SK-N-SH treated with all-trans-retinoic acid at 6 μM for 48 hours (cell line): ENCODE results near the gene MPPED1.

Experiments used
- ATAC-seq: fragments of 200-7000 bp; cut with Tn5 transposase; 3 replicates; pipeline ENCODE4 v1.9.1; 2020; ENCODE audit warnings: mild to moderate bottlenecking, moderate library complexity
- ARNTL ChIP-seq: fragments of 450-650 bp; formaldehyde crosslinking; IDR thresholded peaks from 2 replicates; pipeline ENCODE4 v1.5.0; 2020; ENCODE audit warnings: low read depth, mild to moderate bottlenecking, moderate library complexity, borderline replicate concordance
- BACH2 ChIP-seq: fragments of 250-450 bp; sonication (Bioruptor Pico); IDR thresholded peaks from 2 replicates; pipeline ENCODE4 v1.9.0; 2021; ENCODE audit warnings: mild to moderate bottlenecking, borderline replicate concordance
- CSDC2 ChIP-seq: fragments of 250-450 bp; sonication (Bioruptor Pico); IDR thresholded peaks from 2 replicates; pipeline ENCODE4 v1.5.0; 2020; ENCODE audit warnings: mild to moderate bottlenecking, moderate library complexity
- CSRNP3 ChIP-seq: fragments of 250-450 bp; sonication (Bioruptor Pico); IDR thresholded peaks from 2 replicates; pipeline ENCODE4 v1.5.1; 2021; ENCODE audit warnings: mild to moderate bottlenecking, moderate library complexity
- ESRRG ChIP-seq: fragments of 250-450 bp; sonication (Bioruptor Pico); IDR thresholded peaks from 2 replicates; pipeline ENCODE4 v1.6.1; 2021; ENCODE audit warnings: mild to moderate bottlenecking
- GLIS3 ChIP-seq: fragments of 250-450 bp; sonication (Bioruptor Pico); IDR thresholded peaks from 2 replicates; pipeline ENCODE4 v1.5.0; 2020; ENCODE audit warnings: mild to moderate bottlenecking, moderate library complexity
- ISL1 ChIP-seq: fragments of 250-450 bp; sonication (Bioruptor Pico); IDR thresholded peaks from 2 replicates; pipeline ENCODE4 v2.1.2; 2022; ENCODE audit warnings: mild to moderate bottlenecking, moderate library complexity
- OSR1 ChIP-seq: fragments of 250-450 bp; sonication (Bioruptor Pico); IDR thresholded peaks from 2 replicates; pipeline ENCODE4 v1.8.0; 2022; ENCODE audit warnings: moderate library complexity, mild to moderate bottlenecking, inconsistent platforms
- PPARA ChIP-seq: fragments of 250-450 bp; sonication (Bioruptor Pico); IDR thresholded peaks from 2 replicates; pipeline ENCODE4 v1.5.0; 2020; ENCODE audit warnings: mild to moderate bottlenecking, borderline replicate concordance
- RARB ChIP-seq: fragments of 250-450 bp; sonication (Bioruptor Pico); IDR thresholded peaks from 2 replicates; pipeline ENCODE4 v1.8.0; 2021; ENCODE audit warnings: mild to moderate bottlenecking, moderate library complexity
- SNAI2 ChIP-seq: fragments of 250-450 bp; sonication (Bioruptor Pico); IDR thresholded peaks from 2 replicates; pipeline ENCODE4 v1.5.0; 2020; ENCODE audit warnings: mild to moderate bottlenecking, moderate library complexity
- TCF4 ChIP-seq: fragments of 250-450 bp; sonication (Bioruptor Pico); IDR thresholded peaks from 2 replicates; pipeline ENCODE4 v1.8.0; 2021; ENCODE audit warnings: mild to moderate bottlenecking, moderate library complexity, borderline replicate concordance
- TOX ChIP-seq: fragments of 250-450 bp; sonication (Bioruptor Pico); IDR thresholded peaks from 2 replicates; pipeline ENCODE4 v1.8.0; 2021; ENCODE audit warnings: mild to moderate bottlenecking, moderate library complexity, borderline replicate concordance
- TSHZ2 ChIP-seq: fragments of 250-450 bp; sonication (Bioruptor Pico); IDR thresholded peaks from 2 replicates; pipeline ENCODE4 v1.5.0; 2020; ENCODE audit warnings: mild to moderate bottlenecking, moderate library complexity
- ZC3H10 ChIP-seq: fragments of 250-450 bp; sonication (Bioruptor Pico); IDR thresholded peaks from 2 replicates; pipeline ENCODE4 v1.5.1; 2021; ENCODE audit warnings: mild to moderate bottlenecking, moderate library complexity
- ZFP3 ChIP-seq: fragments of 250-450 bp; sonication (Bioruptor Pico); IDR thresholded peaks from 2 replicates; pipeline ENCODE4 v1.5.0; 2020; ENCODE audit warnings: mild to moderate bottlenecking, moderate library complexity
- ZFP30 ChIP-seq: fragments of 450-650 bp; formaldehyde crosslinking; IDR thresholded peaks from 2 replicates; pipeline ENCODE4 v1.5.0; 2022; ENCODE audit warnings: mild to moderate bottlenecking, moderate library complexity
- ZNF565 ChIP-seq: fragments of 450-650 bp; formaldehyde crosslinking; conservative IDR thresholded peaks from 2 replicates; pipeline ENCODE4 v1.5.0; 2020; ENCODE audit warnings: low read depth, mild to moderate bottlenecking, moderate library complexity
- ZNF70 ChIP-seq: fragments of 450-650 bp; formaldehyde crosslinking; IDR thresholded peaks from 2 replicates; pipeline ENCODE4 v1.5.0; 2020; ENCODE audit warnings: mild to moderate bottlenecking, moderate library complexity
- ZNF8 ChIP-seq: fragments of 450-650 bp; formaldehyde crosslinking; IDR thresholded peaks from 2 replicates; pipeline ENCODE4 v1.5.0; 2020; ENCODE audit warnings: mild to moderate bottlenecking, moderate library complexity
- TF ChIP-seq, protein P1 (sequence below): fragments of 250-450 bp; sonication (Bioruptor Pico); IDR thresholded peaks from 2 replicates; pipeline ENCODE4 v1.8.0; 2020; ENCODE audit warnings: mild to moderate bottlenecking, moderate library complexity, borderline replicate concordance
- TF ChIP-seq, protein P2 (sequence below): fragments of 250-450 bp; sonication (Bioruptor Pico); IDR thresholded peaks from 2 replicates; pipeline ENCODE4 v1.8.0; 2021; ENCODE audit warnings: low read depth, mild to moderate bottlenecking, moderate library complexity, borderline replicate concordance
- TF ChIP-seq, protein P3 (sequence below): fragments of 250-450 bp; sonication (Bioruptor Pico); IDR thresholded peaks from 2 replicates; pipeline ENCODE4 v1.5.1; 2020; ENCODE audit warnings: low read depth, mild to moderate bottlenecking, moderate library complexity

Gene MPPED1

GRCh38 chr22:43396934-43397457 lies 14.8 kb upstream of the MPPED1 start:
- no peak for ATAC-seq
- no peak for TF ChIP-seq TOX
- no peak for TF ChIP-seq OSR1 (CRISPR knock-in tag)
- TF ChIP-seq, protein P1, sequence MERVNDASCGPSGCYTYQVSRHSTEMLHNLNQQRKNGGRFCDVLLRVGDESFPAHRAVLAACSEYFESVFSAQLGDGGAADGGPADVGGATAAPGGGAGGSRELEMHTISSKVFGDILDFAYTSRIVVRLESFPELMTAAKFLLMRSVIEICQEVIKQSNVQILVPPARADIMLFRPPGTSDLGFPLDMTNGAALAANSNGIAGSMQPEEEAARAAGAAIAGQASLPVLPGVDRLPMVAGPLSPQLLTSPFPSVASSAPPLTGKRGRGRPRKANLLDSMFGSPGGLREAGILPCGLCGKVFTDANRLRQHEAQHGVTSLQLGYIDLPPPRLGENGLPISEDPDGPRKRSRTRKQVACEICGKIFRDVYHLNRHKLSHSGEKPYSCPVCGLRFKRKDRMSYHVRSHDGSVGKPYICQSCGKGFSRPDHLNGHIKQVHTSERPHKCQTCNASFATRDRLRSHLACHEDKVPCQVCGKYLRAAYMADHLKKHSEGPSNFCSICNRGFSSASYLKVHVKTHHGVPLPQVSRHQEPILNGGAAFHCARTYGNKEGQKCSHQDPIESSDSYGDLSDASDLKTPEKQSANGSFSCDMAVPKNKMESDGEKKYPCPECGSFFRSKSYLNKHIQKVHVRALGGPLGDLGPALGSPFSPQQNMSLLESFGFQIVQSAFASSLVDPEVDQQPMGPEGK (CRISPR knock-in tag): no peak
- TF ChIP-seq ZFP30 (CRISPR knock-in tag): no peak
- no peak for TF ChIP-seq ISL1 (CRISPR knock-in tag)
- TF ChIP-seq PPARA (CRISPR knock-in tag): no peak
- TF ChIP-seq ARNTL (CRISPR knock-in tag): no peak
- no peak for TF ChIP-seq ZFP3
- TF ChIP-seq, protein P2, sequence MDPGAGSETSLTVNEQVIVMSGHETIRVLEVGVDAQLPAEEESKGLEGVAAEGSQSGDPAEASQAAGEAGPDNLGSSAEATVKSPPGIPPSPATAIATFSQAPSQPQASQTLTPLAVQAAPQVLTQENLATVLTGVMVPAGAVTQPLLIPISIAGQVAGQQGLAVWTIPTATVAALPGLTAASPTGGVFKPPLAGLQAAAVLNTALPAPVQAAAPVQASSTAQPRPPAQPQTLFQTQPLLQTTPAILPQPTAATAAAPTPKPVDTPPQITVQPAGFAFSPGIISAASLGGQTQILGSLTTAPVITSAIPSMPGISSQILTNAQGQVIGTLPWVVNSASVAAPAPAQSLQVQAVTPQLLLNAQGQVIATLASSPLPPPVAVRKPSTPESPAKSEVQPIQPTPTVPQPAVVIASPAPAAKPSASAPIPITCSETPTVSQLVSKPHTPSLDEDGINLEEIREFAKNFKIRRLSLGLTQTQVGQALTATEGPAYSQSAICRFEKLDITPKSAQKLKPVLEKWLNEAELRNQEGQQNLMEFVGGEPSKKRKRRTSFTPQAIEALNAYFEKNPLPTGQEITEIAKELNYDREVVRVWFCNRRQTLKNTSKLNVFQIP (CRISPR knock-in tag): no peak
- no peak for TF ChIP-seq CSDC2 (CRISPR knock-in tag)
- TF ChIP-seq TCF4 (CRISPR knock-in tag): no peak
- no peak for TF ChIP-seq RARB (CRISPR knock-in tag)

DNA sequence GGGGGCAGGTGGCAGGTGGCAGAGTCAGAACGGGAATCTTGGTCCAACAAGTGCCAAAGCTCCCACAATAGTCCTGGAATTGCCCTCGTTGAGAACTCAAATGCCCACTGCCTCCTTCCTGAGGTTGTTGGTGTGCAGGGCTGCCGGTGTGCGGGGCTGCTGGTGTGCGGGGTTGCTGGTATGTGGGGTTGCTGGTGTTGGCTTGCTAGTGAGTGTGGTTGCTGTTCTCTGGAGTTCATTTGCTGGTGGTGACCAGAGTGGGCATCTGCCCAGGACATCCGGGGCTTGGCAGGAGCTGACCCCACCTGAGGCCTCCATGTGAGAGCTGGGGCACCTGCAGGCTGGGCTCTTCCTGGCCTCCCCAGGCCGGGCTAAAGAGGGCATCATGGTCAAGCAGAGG lies 14.0 kb upstream of the MPPED1 start:
- TF ChIP-seq OSR1 (CRISPR knock-in tag) (no peak), RARB (CRISPR knock-in tag) (no peak), ZFP30 (CRISPR knock-in tag) (no peak), CSRNP3 (CRISPR knock-in tag) (no peak), TSHZ2 (no peak), BACH2 (no peak), SNAI2 (CRISPR knock-in tag) (no peak), ZNF70 (CRISPR knock-in tag) (no peak), PPARA (CRISPR knock-in tag) (no peak), TOX (no peak), ZNF8 (CRISPR knock-in tag) (no peak), GLIS3 (CRISPR knock-in tag) (no peak), ZNF565 (CRISPR knock-in tag) (no peak), ZFP3 (no peak), ESRRG (CRISPR knock-in tag) (no peak), CSDC2 (CRISPR knock-in tag) (no peak)
- TF ChIP-seq, protein P2 (CRISPR knock-in tag): no peak
- no peak for ATAC-seq

DNA sequence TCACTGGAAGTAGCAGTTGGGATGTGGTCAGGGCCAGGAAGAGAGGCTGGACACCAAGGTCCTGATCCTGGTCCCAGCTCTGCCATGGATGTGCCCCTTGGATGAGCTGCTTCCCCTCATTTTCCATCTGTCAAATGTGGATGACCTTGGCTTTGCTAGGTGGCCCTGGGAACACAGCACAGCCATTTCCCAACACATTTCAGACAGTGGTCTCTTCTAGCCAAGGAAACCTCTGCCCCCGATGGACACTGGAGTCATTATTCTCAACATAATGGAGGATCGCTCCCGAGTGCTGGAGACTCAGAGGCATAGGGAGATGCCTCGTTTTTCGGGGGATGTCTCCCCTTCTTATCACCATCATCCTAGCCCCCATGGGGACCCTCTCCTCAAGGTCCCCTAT lies 13.6 kb upstream of the MPPED1 start:
- ATAC-seq: no peak
- TF ChIP-seq ZNF8 (CRISPR knock-in tag): no peak
- no peak for TF ChIP-seq TSHZ2
- no peak for TF ChIP-seq ZFP30 (CRISPR knock-in tag)
- TF ChIP-seq SNAI2 (CRISPR knock-in tag): no peak
- no peak for TF ChIP-seq GLIS3 (CRISPR knock-in tag)
- TF ChIP-seq ZC3H10 (CRISPR knock-in tag): no peak
- TF ChIP-seq ARNTL (CRISPR knock-in tag): no peak
- TF ChIP-seq, protein P3, sequence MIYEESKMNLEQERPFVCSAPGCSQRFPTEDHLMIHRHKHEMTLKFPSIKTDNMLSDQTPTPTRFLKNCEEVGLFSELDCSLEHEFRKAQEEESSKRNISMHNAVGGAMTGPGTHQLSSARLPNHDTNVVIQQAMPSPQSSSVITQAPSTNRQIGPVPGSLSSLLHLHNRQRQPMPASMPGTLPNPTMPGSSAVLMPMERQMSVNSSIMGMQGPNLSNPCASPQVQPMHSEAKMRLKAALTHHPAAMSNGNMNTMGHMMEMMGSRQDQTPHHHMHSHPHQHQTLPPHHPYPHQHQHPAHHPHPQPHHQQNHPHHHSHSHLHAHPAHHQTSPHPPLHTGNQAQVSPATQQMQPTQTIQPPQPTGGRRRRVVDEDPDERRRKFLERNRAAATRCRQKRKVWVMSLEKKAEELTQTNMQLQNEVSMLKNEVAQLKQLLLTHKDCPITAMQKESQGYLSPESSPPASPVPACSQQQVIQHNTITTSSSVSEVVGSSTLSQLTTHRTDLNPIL (CRISPR knock-in tag): no peak
- TF ChIP-seq CSRNP3 (CRISPR knock-in tag): no peak
